Measurements from ENCODE around the gene COL9A3. TPM values are rescaled to one million over a fixed set of nuclear protein-coding genes. Genes with fewer than 3 reads are reported as not detected.

The COL9A3 gene
- total RNA-seq (ENCODE audit: unreplicated experiment) = 1.8 TPM
- long read RNA-seq, partial matches to known transcripts = 0 of 1 reads
- long read RNA-seq, other reads (novel, unspliced or antisense) = 0 of 1 reads

DNA sequence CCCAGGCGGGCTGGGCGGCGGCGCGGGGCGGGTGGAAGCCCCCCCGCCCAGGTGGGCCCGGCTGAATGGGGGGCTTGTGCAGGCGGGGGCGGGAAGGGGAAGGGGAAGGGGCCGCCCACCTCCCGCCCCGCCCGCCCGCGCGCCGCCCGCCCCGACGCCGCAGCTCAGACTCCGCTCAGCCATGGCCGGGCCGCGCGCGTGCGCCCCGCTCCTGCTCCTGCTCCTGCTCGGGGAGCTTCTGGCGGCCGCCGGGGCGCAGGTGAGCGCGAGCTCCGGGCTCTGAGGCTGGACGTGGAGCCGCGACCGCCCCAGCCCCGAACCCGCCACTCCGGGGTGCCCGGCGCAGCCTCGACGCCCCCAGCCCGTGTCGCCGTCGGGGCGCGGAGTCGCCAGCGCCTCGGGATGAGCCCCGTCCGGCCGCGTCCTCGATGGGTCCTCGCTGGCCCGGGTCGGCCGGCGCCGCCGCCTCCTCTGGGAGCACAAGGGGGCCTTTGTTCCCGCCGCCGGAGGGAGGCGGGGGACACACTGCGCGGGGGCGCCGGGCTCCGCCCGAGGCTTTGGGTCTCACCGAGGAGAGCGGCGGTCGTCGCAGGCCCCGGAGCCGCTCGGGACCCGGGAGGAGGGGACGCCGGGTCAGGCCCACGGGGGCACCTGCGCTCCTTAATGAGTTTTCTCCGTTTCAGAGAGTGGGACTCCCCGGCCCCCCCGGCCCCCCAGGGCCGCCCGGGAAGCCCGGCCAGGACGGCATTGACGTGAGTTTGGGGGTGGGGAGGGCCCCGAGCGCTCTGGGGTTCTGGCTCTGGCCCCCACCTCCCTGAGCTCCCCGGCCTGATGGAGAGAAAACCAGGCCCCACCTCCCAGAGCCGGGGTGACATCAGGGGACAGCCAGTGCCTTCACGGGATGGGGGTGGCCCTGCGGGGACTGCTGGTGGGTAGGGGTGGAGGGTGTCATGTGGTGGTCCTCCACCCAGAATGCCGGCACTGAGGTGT is at the start of gene COL9A3:
Gene COL9A3, plus strand, starts transcription at position 167 of the 990 bp plus-strand sequence. Its CDS starts 15 bp downstream, at position 182.
- H3K27me3 Mint-ChIP-seq (ENCODE audit: unreplicated experiment) = peaks cover 4% of the 10 kb centered on the region
- H3K4me3 Mint-ChIP-seq (ENCODE audit: unreplicated experiment) = no peak within 1 kb of the TSS
- TF ChIP-seq, protein P1, sequence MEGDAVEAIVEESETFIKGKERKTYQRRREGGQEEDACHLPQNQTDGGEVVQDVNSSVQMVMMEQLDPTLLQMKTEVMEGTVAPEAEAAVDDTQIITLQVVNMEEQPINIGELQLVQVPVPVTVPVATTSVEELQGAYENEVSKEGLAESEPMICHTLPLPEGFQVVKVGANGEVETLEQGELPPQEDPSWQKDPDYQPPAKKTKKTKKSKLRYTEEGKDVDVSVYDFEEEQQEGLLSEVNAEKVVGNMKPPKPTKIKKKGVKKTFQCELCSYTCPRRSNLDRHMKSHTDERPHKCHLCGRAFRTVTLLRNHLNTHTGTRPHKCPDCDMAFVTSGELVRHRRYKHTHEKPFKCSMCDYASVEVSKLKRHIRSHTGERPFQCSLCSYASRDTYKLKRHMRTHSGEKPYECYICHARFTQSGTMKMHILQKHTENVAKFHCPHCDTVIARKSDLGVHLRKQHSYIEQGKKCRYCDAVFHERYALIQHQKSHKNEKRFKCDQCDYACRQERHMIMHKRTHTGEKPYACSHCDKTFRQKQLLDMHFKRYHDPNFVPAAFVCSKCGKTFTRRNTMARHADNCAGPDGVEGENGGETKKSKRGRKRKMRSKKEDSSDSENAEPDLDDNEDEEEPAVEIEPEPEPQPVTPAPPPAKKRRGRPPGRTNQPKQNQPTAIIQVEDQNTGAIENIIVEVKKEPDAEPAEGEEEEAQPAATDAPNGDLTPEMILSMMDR (IDR thresholded peaks at IDR 0.05; ENCODE audit: unreplicated experiment) = no peak
- H3K36me3 Mint-ChIP-seq (ENCODE audit: low read depth, unreplicated experiment) = no peaks in the 10 kb centered on the region
- no peak within 1 kb of the TSS for H3K27ac Mint-ChIP-seq (ENCODE audit: unreplicated experiment)
- DNase-seq (ENCODE audit: low spot score) = no peak
- no peaks in the 10 kb centered on the region for H3K9me3 Mint-ChIP-seq (ENCODE audit: unreplicated experiment)
- no peaks in the 10 kb centered on the region for H3K4me1 Mint-ChIP-seq (ENCODE audit: unreplicated experiment)

DNA sequence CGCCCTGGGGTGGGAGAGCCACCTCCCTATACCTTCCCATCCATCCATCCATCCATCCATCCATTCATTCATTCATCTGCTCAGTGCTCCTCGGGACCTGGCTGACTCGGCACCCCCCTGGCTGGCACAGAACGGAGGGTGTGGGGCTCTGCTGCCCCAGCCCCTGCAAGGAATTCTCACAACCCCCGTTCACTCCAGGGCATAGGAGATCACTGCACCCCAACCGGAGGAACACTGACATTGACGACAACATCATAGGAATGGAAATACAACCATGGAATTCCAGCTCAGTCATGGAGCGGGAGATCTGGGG is 48.7 kb upstream of the COL9A3 start:
- no peak for DNase-seq (ENCODE audit: low spot score)
- Mint-ChIP-seq H3K36me3 (ENCODE audit: low read depth, unreplicated experiment) (peaks cover 2% of the 10 kb centered on the region), H3K9me3 (ENCODE audit: unreplicated experiment) (no peaks in the 10 kb centered on the region), H3K27ac (ENCODE audit: unreplicated experiment) (no peak overlapping the region), H3K4me1 (ENCODE audit: unreplicated experiment) (peaks cover 3% of the 10 kb centered on the region), H3K4me3 (ENCODE audit: unreplicated experiment) (no peak overlapping the region), H3K27me3 (ENCODE audit: unreplicated experiment) (peaks cover 8% of the 10 kb centered on the region)
- TF ChIP-seq, protein P1 (IDR thresholded peaks at IDR 0.05; ENCODE audit: unreplicated experiment) = no peak

DNA sequence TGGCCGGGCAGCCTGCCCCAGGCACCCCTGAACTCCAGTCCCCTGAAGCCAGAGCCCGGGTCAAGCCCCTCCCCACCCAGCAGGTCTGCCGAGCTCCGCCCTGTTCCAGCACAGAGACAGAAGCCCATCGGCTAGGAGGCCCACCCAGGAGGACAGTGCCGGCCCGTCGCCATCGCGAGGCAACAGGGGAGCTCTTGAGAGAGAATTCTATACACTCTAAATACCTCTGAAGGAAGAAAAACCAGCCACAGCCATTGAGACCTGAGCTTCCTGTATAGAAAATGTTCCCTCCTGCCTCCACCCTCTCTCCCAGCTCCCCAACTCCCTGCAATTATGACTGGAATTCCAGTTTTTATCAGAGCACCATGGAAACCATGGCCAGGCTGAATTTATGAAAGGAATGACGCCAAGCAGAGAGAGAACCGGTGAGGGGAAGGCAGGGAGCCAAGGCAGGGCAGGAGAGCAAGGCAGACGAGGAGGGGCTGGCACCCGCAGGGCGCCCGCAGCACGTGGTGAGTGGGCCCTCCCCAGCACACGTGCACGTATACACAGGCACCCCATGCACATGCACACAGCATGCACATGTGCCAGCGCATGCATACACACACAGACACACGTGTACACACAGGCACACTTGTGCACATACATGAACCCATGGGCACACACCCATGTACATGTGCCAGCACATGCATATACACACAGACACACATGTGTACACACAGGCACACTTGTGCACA is 48.1 kb upstream of the COL9A3 start:
- Mint-ChIP-seq H3K27ac (ENCODE audit: unreplicated experiment) (no peak overlapping the region), H3K27me3 (ENCODE audit: unreplicated experiment) (peaks cover 11% of the 10 kb centered on the region), H3K36me3 (ENCODE audit: low read depth, unreplicated experiment) (peaks cover 3% of the 10 kb centered on the region), H3K4me1 (ENCODE audit: unreplicated experiment) (peaks cover 4% of the 10 kb centered on the region), H3K4me3 (ENCODE audit: unreplicated experiment) (no peak overlapping the region), H3K9me3 (ENCODE audit: unreplicated experiment) (no peaks in the 10 kb centered on the region)
- no peak for DNase-seq (ENCODE audit: low spot score)
- TF ChIP-seq, protein P1 (IDR thresholded peaks at IDR 0.05; ENCODE audit: unreplicated experiment) = no peak

DNA sequence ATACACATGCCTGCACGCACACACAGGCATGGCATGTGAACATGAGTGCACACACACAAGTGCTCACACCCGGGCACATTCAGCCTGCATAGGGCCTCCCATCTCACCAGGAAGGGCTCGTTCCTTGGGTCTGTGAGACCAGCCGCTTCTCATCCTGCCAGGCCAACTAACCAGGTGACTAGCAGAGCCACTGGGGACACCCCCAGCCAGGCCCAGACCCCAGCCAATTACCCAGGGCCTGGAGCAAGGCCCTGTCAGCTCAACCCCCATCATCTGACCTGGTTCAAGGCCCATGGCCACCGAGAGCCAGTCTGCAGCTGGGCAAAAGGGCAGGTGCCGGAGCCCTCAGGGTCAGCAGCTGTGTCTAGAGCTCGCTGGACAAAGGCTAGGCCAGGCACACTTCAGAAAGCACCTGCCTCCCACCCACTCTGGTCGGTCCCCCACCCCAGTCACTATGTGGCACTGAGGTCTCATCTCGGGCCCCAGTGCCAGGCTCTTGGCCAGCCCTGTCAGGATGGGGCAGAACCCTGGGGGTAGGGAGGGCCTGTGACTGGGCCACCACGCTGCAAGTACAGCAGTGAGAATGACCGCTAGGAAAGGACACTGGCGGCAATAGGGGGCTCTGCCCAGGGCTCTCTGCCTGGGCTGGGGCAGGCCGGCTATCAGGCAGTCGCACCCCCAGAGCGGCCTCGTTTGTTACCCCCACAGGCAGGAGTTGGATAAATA is 47.3 kb upstream of the COL9A3 start:
- peaks cover 3% of the 10 kb centered on the region for H3K36me3 Mint-ChIP-seq (ENCODE audit: low read depth, unreplicated experiment)
- no peaks in the 10 kb centered on the region for H3K9me3 Mint-ChIP-seq (ENCODE audit: unreplicated experiment)
- TF ChIP-seq, protein P1 (IDR thresholded peaks at IDR 0.05; ENCODE audit: unreplicated experiment) = no peak
- peaks cover 4% of the 10 kb centered on the region for H3K4me1 Mint-ChIP-seq (ENCODE audit: unreplicated experiment)
- no peak overlapping the region for H3K27ac Mint-ChIP-seq (ENCODE audit: unreplicated experiment)
- peaks cover 11% of the 10 kb centered on the region for H3K27me3 Mint-ChIP-seq (ENCODE audit: unreplicated experiment)
- DNase-seq (ENCODE audit: low spot score) = no peak
- H3K4me3 Mint-ChIP-seq (ENCODE audit: unreplicated experiment) = no peak overlapping the region

Data from endothelial cell (in vitro differentiated cells).